ENCODE results near the gene EID3.

DNA sequence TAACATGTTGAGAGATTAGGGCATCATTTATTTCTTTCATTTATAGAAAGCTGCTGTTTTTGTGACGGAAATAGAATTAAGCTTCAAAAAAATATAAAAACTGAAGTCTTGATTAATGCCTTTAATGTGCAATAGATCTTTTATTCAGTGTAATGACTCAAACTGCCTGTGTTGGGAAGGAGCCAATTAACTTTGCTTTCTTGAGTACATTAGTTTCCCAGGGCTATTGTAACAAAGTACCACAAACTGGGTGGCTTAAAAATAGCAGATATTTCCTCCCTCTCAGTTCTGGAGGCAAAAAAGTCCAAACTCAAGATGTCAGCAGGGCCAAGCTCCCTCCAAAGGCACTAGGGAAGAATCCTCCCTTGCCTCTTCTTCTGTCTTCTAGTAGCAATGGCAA, 36.6 kb downstream of the EID3 start:
- TF ChIP-seq, protein P1, sequence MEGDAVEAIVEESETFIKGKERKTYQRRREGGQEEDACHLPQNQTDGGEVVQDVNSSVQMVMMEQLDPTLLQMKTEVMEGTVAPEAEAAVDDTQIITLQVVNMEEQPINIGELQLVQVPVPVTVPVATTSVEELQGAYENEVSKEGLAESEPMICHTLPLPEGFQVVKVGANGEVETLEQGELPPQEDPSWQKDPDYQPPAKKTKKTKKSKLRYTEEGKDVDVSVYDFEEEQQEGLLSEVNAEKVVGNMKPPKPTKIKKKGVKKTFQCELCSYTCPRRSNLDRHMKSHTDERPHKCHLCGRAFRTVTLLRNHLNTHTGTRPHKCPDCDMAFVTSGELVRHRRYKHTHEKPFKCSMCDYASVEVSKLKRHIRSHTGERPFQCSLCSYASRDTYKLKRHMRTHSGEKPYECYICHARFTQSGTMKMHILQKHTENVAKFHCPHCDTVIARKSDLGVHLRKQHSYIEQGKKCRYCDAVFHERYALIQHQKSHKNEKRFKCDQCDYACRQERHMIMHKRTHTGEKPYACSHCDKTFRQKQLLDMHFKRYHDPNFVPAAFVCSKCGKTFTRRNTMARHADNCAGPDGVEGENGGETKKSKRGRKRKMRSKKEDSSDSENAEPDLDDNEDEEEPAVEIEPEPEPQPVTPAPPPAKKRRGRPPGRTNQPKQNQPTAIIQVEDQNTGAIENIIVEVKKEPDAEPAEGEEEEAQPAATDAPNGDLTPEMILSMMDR (IDR thresholded peaks at IDR 0.05) = no peak
- TF ChIP-seq POLR2A (IDR thresholded peaks at IDR 0.05) (no peak), POLR2AphosphoS5 (IDR thresholded peaks at IDR 0.05; ENCODE audit: insufficient read depth in 1 of 2, low read depth in 1 of 2) (no peak)
